Measurements from ENCODE around the gene RNF141.

DNA sequence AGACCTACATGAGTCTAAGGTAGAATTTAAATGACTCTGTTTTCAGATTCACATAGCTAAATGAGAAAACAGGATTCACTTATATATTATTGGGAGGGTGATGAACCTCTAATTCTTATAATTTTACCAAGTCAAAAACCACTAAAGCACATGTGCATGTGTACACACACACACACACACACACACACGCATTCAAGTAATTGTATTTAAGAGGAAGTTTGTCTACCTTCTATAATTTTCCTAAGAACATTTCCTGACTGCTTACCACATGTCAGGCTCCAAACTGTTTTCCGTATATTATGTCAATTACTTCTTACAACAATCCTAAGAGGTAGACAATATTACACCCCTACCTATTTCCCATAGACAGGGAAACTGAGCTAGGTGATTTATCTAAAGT lies 6.7 kb downstream of the RNF141 start:
- TF ChIP-seq EZH2 (IDR thresholded peaks at IDR 0.05) (no peak), POLR2AphosphoS5 (IDR thresholded peaks at IDR 0.05; ENCODE audit: borderline replicate concordance, low read depth, low read length) (no peak)

Data from SK-N-MC (cell line).